ENCODE data around the gene TEX19. TPM values are rescaled to one million over a fixed set of nuclear protein-coding genes. Genes with fewer than 3 reads are reported as not detected.
"Not testable (repeated sequence)": the region's sequence is repeated elsewhere in the genome, so short reads cannot be mapped to it uniquely, and the experiment has no call there.

The TEX19 gene
- total and polyA plus RNA-seq, 12 donors, result 0.26 TPM; not detected in 11

GRCh38 chr17:82377924-82378740 is 19.1 kb downstream of the TEX19 start:
- Histone ChIP-seq H3K27ac (no peak overlapping the region), H3K9me3 (replicated peaks in 1 of 3) (no peaks in the 10 kb centered on the region), H3K4me3 (no peak overlapping the region), H3K4me1 (replicated peaks in 1 of 2) (no peaks in the 10 kb centered on the region), H3K27me3 (peaks cover 40% of the 10 kb centered on the region), H3K36me3 (replicated peaks in 1 of 2) (no peaks in the 10 kb centered on the region)
- DNase-seq, result no peak
- intact Hi-C loops (cut with DNase I), result no loop called here
- 70 to 80% (median 72%) methylated on average over 14 to 31 of the region's 31 CpGs for WGBS, 4 donors
- TF ChIP-seq CTCF (IDR thresholded peaks at IDR 0.05) (no peak), POLR2A (IDR thresholded peaks at IDR 0.05) (no peak)

- 55 to 71% (median 62%) methylated on average over 7 to 10 of the region's 10 CpGs for WGBS, 4 donors
- peaks cover 40% of the 10 kb centered on the region for H3K27me3 ChIP-seq
- intact Hi-C loops (cut with DNase I), result no loop called here
- H3K27ac ChIP-seq, result no peak overlapping the region
- no peak for DNase-seq
- no peaks in the 10 kb centered on the region for H3K9me3 ChIP-seq (replicated peaks in 1 of 3)
- no peak overlapping the region for H3K4me3 ChIP-seq
- TF ChIP-seq POLR2A (IDR thresholded peaks at IDR 0.05) (no peak), CTCF (IDR thresholded peaks at IDR 0.05) (no peak)
- H3K4me1 ChIP-seq (replicated peaks in 1 of 2), result no peaks in the 10 kb centered on the region
- no peaks in the 10 kb centered on the region for H3K36me3 ChIP-seq (replicated peaks in 1 of 2)
Measured at GRCh38 chr17:82378741-82379021, 19.6 kb downstream of the TEX19 start.

GRCh38 chr17:82380860-82381702 is 22.0 kb downstream of the TEX19 start:
- Histone ChIP-seq H3K27ac (no peak overlapping the region), H3K27me3 (peaks cover 19% of the 10 kb centered on the region), H3K4me3 (no peak overlapping the region), H3K9me3 (replicated peaks in 1 of 3) (no peaks in the 10 kb centered on the region), H3K36me3 (replicated peaks in 1 of 2) (no peaks in the 10 kb centered on the region), H3K4me1 (replicated peaks in 1 of 2) (peaks cover 9 to 17% of the 10 kb centered on the region in 2 donors)
- 61 to 65% (median 64%) methylated on average over 23 of the region's 23 CpGs for WGBS, 4 donors
- TF ChIP-seq CTCF (IDR thresholded peaks at IDR 0.05) (no peak), POLR2A (IDR thresholded peaks at IDR 0.05) (no peak)
- intact Hi-C loops (cut with DNase I), result no loop called here
- no peak for DNase-seq

GRCh38 chr17:82381703-82382009 is 22.6 kb downstream of the TEX19 start:
- intact Hi-C loops (cut with DNase I); DNase-seq; H3K4me3 ChIP-seq; H3K36me3 ChIP-seq (replicated peaks in 1 of 2); H3K9me3 ChIP-seq (replicated peaks in 1 of 3); H3K27ac ChIP-seq: not testable (repeated sequence)
- Histone ChIP-seq H3K27me3 (peaks cover 18% of the 10 kb centered on the region), H3K4me1 (replicated peaks in 1 of 2) (peaks cover 9 to 17% of the 10 kb centered on the region in 2 donors)
- 53 to 76% (median 71%) methylated on average over 8 to 10 of the region's 10 CpGs for WGBS, 4 donors

- H3K36me3 ChIP-seq (replicated peaks in 1 of 2); H3K27ac ChIP-seq; intact Hi-C loops (cut with DNase I); H3K9me3 ChIP-seq (replicated peaks in 1 of 3); H3K4me3 ChIP-seq; DNase-seq: not testable (repeated sequence)
- Histone ChIP-seq H3K4me1 (replicated peaks in 1 of 2) (peaks cover 9 to 17% of the 10 kb centered on the region in 2 donors), H3K27me3 (peaks cover 18% of the 10 kb centered on the region)
- 82 to 86% (median 83%) methylated on average over 9 to 21 of the region's 21 CpGs for WGBS, 4 donors
Measured at GRCh38 chr17:82382220-82382932, 23.3 kb downstream of the TEX19 start.
